ENCODE measurements around the gene FOXD2.

Gene FOXD2

GRCh38 chr1:47460040-47460439 lies 22.2 kb downstream of the FOXD2 start:
- TF ChIP-seq POLR2A (IDR thresholded peaks at IDR 0.05; ENCODE audit: extremely low read depth, insufficient read length), result no peak
- no peak for TF ChIP-seq CTCF (IDR thresholded peaks at IDR 0.05; ENCODE audit: low read depth, low read length)
- TF ChIP-seq MYC (IDR thresholded peaks at IDR 0.05; ENCODE audit: low read depth, low read length), result no peak
- TF ChIP-seq MAX (IDR thresholded peaks at IDR 0.05; ENCODE audit: low read depth, low read length), result no peak
- no peak overlapping the region for H3K4me3 ChIP-seq (ENCODE audit: low read depth, low read length)
- no peak for DNase-seq (ENCODE audit: low read depth)

GRCh38 chr1:47460456-47460855 lies 22.6 kb downstream of the FOXD2 start:
- no peak overlapping the region for H3K4me3 ChIP-seq (ENCODE audit: low read depth, low read length)
- DNase-seq (ENCODE audit: low read depth), result no peak
- TF ChIP-seq MAX (IDR thresholded peaks at IDR 0.05; ENCODE audit: low read depth, low read length) (no peak), CTCF (IDR thresholded peaks at IDR 0.05; ENCODE audit: low read depth, low read length) (no peak), MYC (IDR thresholded peaks at IDR 0.05; ENCODE audit: low read depth, low read length) (no peak), POLR2A (IDR thresholded peaks at IDR 0.05; ENCODE audit: extremely low read depth, insufficient read length) (no peak)

- TF ChIP-seq MYC (IDR thresholded peaks at IDR 0.05; ENCODE audit: low read depth, low read length), result no peak
- no peak for TF ChIP-seq POLR2A (IDR thresholded peaks at IDR 0.05; ENCODE audit: extremely low read depth, insufficient read length)
- no peak for TF ChIP-seq CTCF (IDR thresholded peaks at IDR 0.05; ENCODE audit: low read depth, low read length)
- no peak for TF ChIP-seq MAX (IDR thresholded peaks at IDR 0.05; ENCODE audit: low read depth, low read length)
- DNase-seq (ENCODE audit: low read depth), result no peak
- no peak overlapping the region for H3K4me3 ChIP-seq (ENCODE audit: low read depth, low read length)
Observed at GRCh38 chr1:47465605-47466004, 27.8 kb downstream of the FOXD2 start.

GRCh38 chr1:47468709-47469389 lies 31.0 kb downstream of the FOXD2 start:
- no peak overlapping the region for H3K4me3 ChIP-seq (ENCODE audit: low read depth, low read length)
- TF ChIP-seq CTCF (IDR thresholded peaks at IDR 0.05; ENCODE audit: low read depth, low read length) (no peak), MYC (IDR thresholded peaks at IDR 0.05; ENCODE audit: low read depth, low read length) (no peak)
- no peak for DNase-seq (ENCODE audit: low read depth)

GRCh38 chr1:47469390-47469759 lies 31.5 kb downstream of the FOXD2 start:
- no peak overlapping the region for H3K4me3 ChIP-seq (ENCODE audit: low read depth, low read length)
- no peak for DNase-seq (ENCODE audit: low read depth)
- no peak for TF ChIP-seq POLR2A (IDR thresholded peaks at IDR 0.05; ENCODE audit: extremely low read depth, insufficient read length)
- TF ChIP-seq MAX (IDR thresholded peaks at IDR 0.05; ENCODE audit: low read depth, low read length), result no peak
- no peak for TF ChIP-seq CTCF (IDR thresholded peaks at IDR 0.05; ENCODE audit: low read depth, low read length)
- TF ChIP-seq MYC (IDR thresholded peaks at IDR 0.05; ENCODE audit: low read depth, low read length), result no peak

- no peak for DNase-seq (ENCODE audit: low read depth)
- no peak overlapping the region for H3K4me3 ChIP-seq (ENCODE audit: low read depth, low read length)
- no peak for TF ChIP-seq POLR2A (IDR thresholded peaks at IDR 0.05; ENCODE audit: extremely low read depth, insufficient read length)
Observed at GRCh38 chr1:47469910-47470309, 32.1 kb downstream of the FOXD2 start.

Measured in NB4 (cell line).